Nephron (organoid): ENCODE results near the gene ABLIM2.

Experiments
- H3K27ac Mint-ChIP-seq, 3 experiments: 2 replicates each; pipeline ENCODE4 v1.8.0; 2020; ENCODE audit warnings: mixed read lengths in 3 of 3, mild to moderate bottlenecking in 2 of 3, moderate library complexity in 1 of 3
- H3K27me3 Mint-ChIP-seq: 2 replicates; pipeline ENCODE4 v1.8.0; 2021; ENCODE audit warnings: low read depth, mild to moderate bottlenecking, moderate library complexity, mixed read lengths
- H3K36me3 Mint-ChIP-seq: 2 replicates; pipeline ENCODE4 v1.8.0; 2020; ENCODE audit warnings: low read depth, mixed read lengths
- H3K4me1 Mint-ChIP-seq: 2 replicates; pipeline ENCODE4 v1.8.0; 2020; ENCODE audit warnings: mixed read lengths
- H3K4me3 Mint-ChIP-seq, 3 experiments: 2 replicates each; pipeline ENCODE4 v1.8.0; 2020; ENCODE audit warnings: mild to moderate bottlenecking in 3 of 3, mixed read lengths in 3 of 3, moderate library complexity in 2 of 3
- H3K9me3 Mint-ChIP-seq: 2 replicates; pipeline ENCODE4 v1.8.0; 2020; ENCODE audit warnings: mixed read lengths
- TF ChIP-seq, protein P1 (sequence below), 3 experiments: fragments of 200-600 bp; sonication (generic); IDR thresholded peaks; one replicate each; pipeline ENCODE4 v1.5.0; 2021; ENCODE audit warnings: antibody characterized with exemption in 3 of 3; ENCODE audit not compliant: unreplicated experiment in 3 of 3

ABLIM2 gene

DNA sequence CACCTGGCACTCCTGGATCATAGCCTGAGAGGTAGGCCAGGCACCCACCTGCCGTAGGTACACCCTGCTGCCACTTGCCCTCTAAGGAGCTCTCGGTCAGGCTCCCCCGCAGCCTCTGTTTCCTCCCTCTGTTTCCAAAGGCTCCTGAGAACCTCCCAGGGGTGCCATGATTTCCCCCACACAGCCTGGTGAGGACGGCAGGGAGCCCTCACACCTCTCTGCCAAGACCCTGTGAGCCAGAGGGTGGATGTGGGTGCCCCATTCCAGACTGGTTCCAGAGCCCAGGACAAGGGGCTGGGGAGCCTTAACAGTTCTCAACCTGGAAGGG lies 1.6 kb upstream of the ABLIM2 start:
- Mint-ChIP-seq H3K4me1 (peaks cover 15% of the 10 kb centered on the region), H3K36me3 (no peaks in the 10 kb centered on the region), H3K27me3 (peaks cover 68% of the 10 kb centered on the region), H3K4me3 (peak overlapping the region; percentile 84 to 91 (median 86)), H3K9me3 (no peaks in the 10 kb centered on the region), H3K27ac (no peak overlapping the region)
- TF ChIP-seq, protein P1, sequence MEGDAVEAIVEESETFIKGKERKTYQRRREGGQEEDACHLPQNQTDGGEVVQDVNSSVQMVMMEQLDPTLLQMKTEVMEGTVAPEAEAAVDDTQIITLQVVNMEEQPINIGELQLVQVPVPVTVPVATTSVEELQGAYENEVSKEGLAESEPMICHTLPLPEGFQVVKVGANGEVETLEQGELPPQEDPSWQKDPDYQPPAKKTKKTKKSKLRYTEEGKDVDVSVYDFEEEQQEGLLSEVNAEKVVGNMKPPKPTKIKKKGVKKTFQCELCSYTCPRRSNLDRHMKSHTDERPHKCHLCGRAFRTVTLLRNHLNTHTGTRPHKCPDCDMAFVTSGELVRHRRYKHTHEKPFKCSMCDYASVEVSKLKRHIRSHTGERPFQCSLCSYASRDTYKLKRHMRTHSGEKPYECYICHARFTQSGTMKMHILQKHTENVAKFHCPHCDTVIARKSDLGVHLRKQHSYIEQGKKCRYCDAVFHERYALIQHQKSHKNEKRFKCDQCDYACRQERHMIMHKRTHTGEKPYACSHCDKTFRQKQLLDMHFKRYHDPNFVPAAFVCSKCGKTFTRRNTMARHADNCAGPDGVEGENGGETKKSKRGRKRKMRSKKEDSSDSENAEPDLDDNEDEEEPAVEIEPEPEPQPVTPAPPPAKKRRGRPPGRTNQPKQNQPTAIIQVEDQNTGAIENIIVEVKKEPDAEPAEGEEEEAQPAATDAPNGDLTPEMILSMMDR (IDR thresholded peaks at IDR 0.05; ENCODE audit: unreplicated experiment in 3 of 3): no peak

DNA sequence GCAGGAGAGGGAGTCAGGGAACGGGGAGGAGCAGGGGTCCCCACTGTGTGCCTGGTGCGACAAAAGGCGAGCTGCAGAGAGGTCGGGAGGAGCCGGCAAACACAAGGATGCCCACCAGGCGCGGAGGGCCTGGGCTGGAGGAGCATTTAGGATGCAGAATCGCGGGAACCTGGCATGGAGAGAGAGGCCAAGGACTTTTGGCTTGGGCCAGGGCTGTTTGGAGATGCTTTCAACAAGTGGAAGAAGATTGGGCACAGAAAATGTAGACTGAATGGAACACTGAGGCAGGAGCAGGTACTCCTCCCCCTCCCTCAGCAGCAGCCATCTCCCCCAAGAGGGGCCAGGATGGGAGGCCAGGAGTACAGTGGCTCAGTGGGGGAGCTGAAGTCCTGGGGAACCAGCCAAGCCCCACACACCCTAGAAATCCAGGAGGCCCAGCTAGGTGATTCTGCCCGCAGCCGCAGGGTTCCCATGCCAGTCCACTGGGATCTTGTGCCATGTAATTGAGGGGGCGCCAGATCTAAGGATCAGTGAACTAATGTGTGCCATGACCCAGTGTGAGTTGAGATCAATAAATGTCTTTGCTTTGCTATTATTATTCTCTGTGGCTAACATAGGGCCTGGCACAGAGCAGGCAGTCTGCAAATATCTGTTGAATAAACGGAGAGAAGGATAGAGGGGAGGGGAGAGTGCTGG lies 1.1 kb upstream of the ABLIM2 start:
- Mint-ChIP-seq H3K27ac (no peak overlapping the region), H3K4me3 (peak overlapping the region; percentile 84 to 91 (median 86)), H3K9me3 (no peaks in the 10 kb centered on the region), H3K4me1 (peaks cover 10% of the 10 kb centered on the region), H3K27me3 (peaks cover 65% of the 10 kb centered on the region), H3K36me3 (no peaks in the 10 kb centered on the region)
- TF ChIP-seq, protein P1 (IDR thresholded peaks at IDR 0.05; ENCODE audit: unreplicated experiment in 3 of 3): no peak

DNA sequence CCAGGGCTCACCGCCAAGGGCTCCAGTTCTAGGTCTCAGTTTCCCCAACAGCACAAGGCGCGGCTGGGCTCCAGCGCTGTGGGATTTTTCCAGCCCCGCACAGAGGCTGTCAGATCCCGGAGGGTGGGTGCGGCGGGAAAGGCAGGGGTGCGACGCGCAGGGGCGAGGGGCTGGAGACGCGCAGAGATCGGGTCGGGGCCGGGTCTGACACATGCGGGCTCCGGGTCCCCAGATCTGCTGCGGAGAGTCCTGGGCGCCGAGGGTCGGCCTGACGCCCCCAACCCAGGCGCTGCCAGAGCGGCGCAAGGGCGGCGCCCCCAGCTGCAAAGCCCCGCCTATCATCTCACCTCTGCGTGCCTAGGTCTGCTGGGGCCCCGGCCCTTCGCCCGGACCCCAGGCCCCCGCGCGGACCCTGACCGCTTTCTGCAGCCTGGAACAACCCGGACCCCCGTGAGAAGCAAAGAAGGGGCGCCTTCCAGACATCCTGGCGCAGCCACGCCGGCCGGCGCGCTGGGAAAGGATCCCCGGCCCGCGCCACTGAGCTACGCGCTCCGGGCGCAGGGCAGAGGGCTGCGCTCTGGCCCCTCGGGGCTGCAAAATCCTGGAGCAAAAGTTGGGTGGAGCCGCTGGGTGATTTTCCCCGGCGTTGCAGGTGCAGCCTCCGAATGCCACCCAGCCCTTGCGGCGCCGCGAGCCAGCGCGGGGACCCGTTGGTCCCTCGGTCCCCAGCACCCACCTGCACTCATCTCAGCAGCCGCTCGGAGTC lies 486 bp downstream of the ABLIM2 start:
- TF ChIP-seq, protein P1 (IDR thresholded peaks at IDR 0.05; ENCODE audit: unreplicated experiment in 3 of 3): no peak
- Mint-ChIP-seq H3K36me3 (no peaks in the 10 kb centered on the region), H3K9me3 (no peaks in the 10 kb centered on the region), H3K27me3 (peaks cover 67% of the 10 kb centered on the region), H3K4me3 (peak overlapping the region; percentile 29 to 76 (median 68)), H3K27ac (no peak overlapping the region), H3K4me1 (peaks cover 10% of the 10 kb centered on the region)

DNA sequence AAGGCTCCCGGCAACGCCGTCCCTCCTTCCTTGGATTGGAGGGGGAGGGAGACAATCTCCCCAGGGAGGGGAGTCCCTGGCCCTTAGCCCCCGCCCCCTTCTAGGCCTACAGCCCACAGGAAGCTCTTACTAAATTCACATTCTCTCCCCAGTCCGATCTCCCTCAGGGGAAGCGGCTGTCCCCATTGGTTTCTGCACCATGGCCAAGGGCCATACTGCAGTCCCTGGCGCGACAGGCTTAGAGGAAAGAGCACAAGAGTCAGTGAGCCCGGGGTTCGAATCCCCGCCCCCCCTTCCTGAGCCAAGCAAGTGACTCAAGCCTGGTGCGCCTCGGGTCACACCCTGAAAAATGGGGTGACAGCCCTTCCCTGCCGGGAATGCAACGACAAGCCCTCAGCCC lies 1.1 kb downstream of the ABLIM2 start:
- TF ChIP-seq, protein P1 (IDR thresholded peaks at IDR 0.05; ENCODE audit: unreplicated experiment in 3 of 3): no peak
- no peaks in the 10 kb centered on the region for H3K36me3 Mint-ChIP-seq
- peaks cover 71% of the 10 kb centered on the region for H3K27me3 Mint-ChIP-seq
- no peak overlapping the region for H3K27ac Mint-ChIP-seq
- H3K4me1 Mint-ChIP-seq: peaks cover 10% of the 10 kb centered on the region
- H3K9me3 Mint-ChIP-seq: no peaks in the 10 kb centered on the region
- H3K4me3 Mint-ChIP-seq: peak overlapping the region; percentile 68 to 76 (median 72)

DNA sequence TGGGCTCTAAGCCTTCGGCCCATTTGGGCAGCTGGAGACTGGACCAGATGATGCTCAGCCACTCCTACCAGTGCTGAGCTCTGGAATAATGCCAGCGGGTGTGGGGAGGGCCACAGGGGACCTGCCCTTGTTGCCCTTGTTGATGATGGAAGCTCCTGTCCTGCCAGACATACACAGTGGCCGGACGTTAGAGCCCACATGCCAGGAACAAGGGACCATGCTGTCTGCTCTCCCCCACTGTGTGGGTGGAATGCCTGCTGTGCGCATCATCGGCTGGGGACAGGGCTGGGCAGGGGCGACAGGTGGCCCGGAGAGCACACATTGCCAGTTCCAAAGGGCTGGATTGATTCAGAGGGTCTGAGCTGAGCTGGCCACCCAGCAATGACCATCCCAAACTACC lies 2.0 kb downstream of the ABLIM2 start:
- H3K27ac Mint-ChIP-seq: no peak overlapping the region
- H3K27me3 Mint-ChIP-seq: peaks cover 68% of the 10 kb centered on the region
- peaks cover 10% of the 10 kb centered on the region for H3K4me1 Mint-ChIP-seq

More for the DNA sequence above, 2.0 kb downstream of the ABLIM2 start:
- TF ChIP-seq, protein P1 (IDR thresholded peaks at IDR 0.05; ENCODE audit: unreplicated experiment in 3 of 3): no peak
- Mint-ChIP-seq H3K4me3 (peak overlapping the region in 2 of 3 experiments; percentile 41 to 72), H3K36me3 (no peaks in the 10 kb centered on the region), H3K9me3 (no peaks in the 10 kb centered on the region)
